ENCODE measurements around the gene MAN1C1.

Gene MAN1C1

GRCh38 chr1:25750923-25751605 lies 134.5 kb downstream of the MAN1C1 start:
- Histone ChIP-seq H3K9ac (ENCODE audit: low read length) (no peak overlapping the region), H3K36me3 (ENCODE audit: control insufficient read depth, low read depth, low read length) (no peaks in the 10 kb centered on the region), H3K27me3 (ENCODE audit: control insufficient read depth, insufficient read depth, low read length) (no peaks in the 10 kb centered on the region), H3K27ac (ENCODE audit: low read length) (no peak overlapping the region), H3K4me1 (ENCODE audit: control insufficient read depth, low read depth, low read length) (peaks cover 13% of the 10 kb centered on the region), H3K9me3 (ENCODE audit: control insufficient read depth, low read depth, low read length) (no peaks in the 10 kb centered on the region), H3K4me3 (ENCODE audit: low read length) (no peak overlapping the region)

GRCh38 chr1:25754470-25755181 lies 138.0 kb downstream of the MAN1C1 start:
- Histone ChIP-seq H3K36me3 (ENCODE audit: control insufficient read depth, low read depth, low read length) (no peaks in the 10 kb centered on the region), H3K27me3 (ENCODE audit: control insufficient read depth, insufficient read depth, low read length) (no peaks in the 10 kb centered on the region), H3K9ac (ENCODE audit: low read length) (no peak overlapping the region), H3K27ac (ENCODE audit: low read length) (no peak overlapping the region), H3K9me3 (ENCODE audit: control insufficient read depth, low read depth, low read length) (no peaks in the 10 kb centered on the region), H3K4me3 (ENCODE audit: low read length) (no peak overlapping the region), H3K4me1 (ENCODE audit: control insufficient read depth, low read depth, low read length) (peaks cover 10% of the 10 kb centered on the region)

- Histone ChIP-seq H3K4me3 (ENCODE audit: low read length) (no peak overlapping the region), H3K9ac (ENCODE audit: low read length) (no peak overlapping the region), H3K27me3 (ENCODE audit: control insufficient read depth, insufficient read depth, low read length) (no peaks in the 10 kb centered on the region)
Measured at GRCh38 chr1:25755475-25756125, 139.0 kb downstream of the MAN1C1 start.

GRCh38 chr1:25756215-25756614 lies 139.6 kb downstream of the MAN1C1 start:
- H3K9ac ChIP-seq (ENCODE audit: low read length), result no peak overlapping the region
- H3K36me3 ChIP-seq (ENCODE audit: control insufficient read depth, low read depth, low read length), result no peaks in the 10 kb centered on the region
- H3K4me3 ChIP-seq (ENCODE audit: low read length), result no peak overlapping the region
- no peaks in the 10 kb centered on the region for H3K27me3 ChIP-seq (ENCODE audit: control insufficient read depth, insufficient read depth, low read length)
- H3K27ac ChIP-seq (ENCODE audit: low read length), result no peak overlapping the region
- peaks cover 10% of the 10 kb centered on the region for H3K4me1 ChIP-seq (ENCODE audit: control insufficient read depth, low read depth, low read length)
- H3K9me3 ChIP-seq (ENCODE audit: control insufficient read depth, low read depth, low read length), result no peaks in the 10 kb centered on the region

More at GRCh38 chr1:25755475-25756125, 139.0 kb downstream of the MAN1C1 start:
- Histone ChIP-seq H3K4me1 (ENCODE audit: control insufficient read depth, low read depth, low read length) (peaks cover 10% of the 10 kb centered on the region), H3K36me3 (ENCODE audit: control insufficient read depth, low read depth, low read length) (no peaks in the 10 kb centered on the region), H3K27ac (ENCODE audit: low read length) (no peak overlapping the region), H3K9me3 (ENCODE audit: control insufficient read depth, low read depth, low read length) (no peaks in the 10 kb centered on the region)

GRCh38 chr1:25757151-25757845 lies 140.7 kb downstream of the MAN1C1 start:
- H3K9ac ChIP-seq (ENCODE audit: low read length), result no peak overlapping the region

GRCh38 chr1:25757846-25758185 lies 141.2 kb downstream of the MAN1C1 start:
- peaks cover 10% of the 10 kb centered on the region for H3K4me1 ChIP-seq (ENCODE audit: control insufficient read depth, low read depth, low read length)
- H3K9me3 ChIP-seq (ENCODE audit: control insufficient read depth, low read depth, low read length), result no peaks in the 10 kb centered on the region
- H3K27ac ChIP-seq (ENCODE audit: low read length), result no peak overlapping the region
- no peaks in the 10 kb centered on the region for H3K27me3 ChIP-seq (ENCODE audit: control insufficient read depth, insufficient read depth, low read length)
- H3K4me3 ChIP-seq (ENCODE audit: low read length), result no peak overlapping the region
- no peak overlapping the region for H3K9ac ChIP-seq (ENCODE audit: low read length)
- H3K36me3 ChIP-seq (ENCODE audit: control insufficient read depth, low read depth, low read length), result no peaks in the 10 kb centered on the region

More at GRCh38 chr1:25757151-25757845, 140.7 kb downstream of the MAN1C1 start:
- Histone ChIP-seq H3K9me3 (ENCODE audit: control insufficient read depth, low read depth, low read length) (no peaks in the 10 kb centered on the region), H3K4me3 (ENCODE audit: low read length) (no peak overlapping the region), H3K4me1 (ENCODE audit: control insufficient read depth, low read depth, low read length) (peaks cover 10% of the 10 kb centered on the region), H3K36me3 (ENCODE audit: control insufficient read depth, low read depth, low read length) (no peaks in the 10 kb centered on the region), H3K27me3 (ENCODE audit: control insufficient read depth, insufficient read depth, low read length) (no peaks in the 10 kb centered on the region), H3K27ac (ENCODE audit: low read length) (no peak overlapping the region)

GRCh38 chr1:25758466-25759070 lies 142.0 kb downstream of the MAN1C1 start:
- no peak overlapping the region for H3K9ac ChIP-seq (ENCODE audit: low read length)
- H3K4me1 ChIP-seq (ENCODE audit: control insufficient read depth, low read depth, low read length), result peaks cover 10% of the 10 kb centered on the region
- H3K9me3 ChIP-seq (ENCODE audit: control insufficient read depth, low read depth, low read length), result no peaks in the 10 kb centered on the region
- H3K27ac ChIP-seq (ENCODE audit: low read length), result no peak overlapping the region
- no peaks in the 10 kb centered on the region for H3K36me3 ChIP-seq (ENCODE audit: control insufficient read depth, low read depth, low read length)
- no peak overlapping the region for H3K4me3 ChIP-seq (ENCODE audit: low read length)
- no peaks in the 10 kb centered on the region for H3K27me3 ChIP-seq (ENCODE audit: control insufficient read depth, insufficient read depth, low read length)

- H3K27me3 ChIP-seq (ENCODE audit: control insufficient read depth, insufficient read depth, low read length), result no peaks in the 10 kb centered on the region
- H3K9me3 ChIP-seq (ENCODE audit: control insufficient read depth, low read depth, low read length), result no peaks in the 10 kb centered on the region
- H3K36me3 ChIP-seq (ENCODE audit: control insufficient read depth, low read depth, low read length), result no peaks in the 10 kb centered on the region
- no peak overlapping the region for H3K4me3 ChIP-seq (ENCODE audit: low read length)
- peaks cover 10% of the 10 kb centered on the region for H3K4me1 ChIP-seq (ENCODE audit: control insufficient read depth, low read depth, low read length)
- no peak overlapping the region for H3K9ac ChIP-seq (ENCODE audit: low read length)
- no peak overlapping the region for H3K27ac ChIP-seq (ENCODE audit: low read length)
Measured at GRCh38 chr1:25760122-25760719, 143.6 kb downstream of the MAN1C1 start.

- H3K27ac ChIP-seq (ENCODE audit: low read length), result no peak overlapping the region
- H3K4me1 ChIP-seq (ENCODE audit: control insufficient read depth, low read depth, low read length), result peaks cover 15% of the 10 kb centered on the region
Measured at GRCh38 chr1:25760871-25761270, 144.3 kb downstream of the MAN1C1 start.

GRCh38 chr1:25763493-25763892 lies 146.9 kb downstream of the MAN1C1 start:
- Histone ChIP-seq H3K36me3 (ENCODE audit: control insufficient read depth, low read depth, low read length) (no peaks in the 10 kb centered on the region), H3K27me3 (ENCODE audit: control insufficient read depth, insufficient read depth, low read length) (no peaks in the 10 kb centered on the region), H3K27ac (ENCODE audit: low read length) (no peak overlapping the region), H3K4me3 (ENCODE audit: low read length) (no peak overlapping the region), H3K9ac (ENCODE audit: low read length) (no peak overlapping the region), H3K4me1 (ENCODE audit: control insufficient read depth, low read depth, low read length) (peaks cover 7% of the 10 kb centered on the region), H3K9me3 (ENCODE audit: control insufficient read depth, low read depth, low read length) (no peaks in the 10 kb centered on the region)

More at GRCh38 chr1:25760871-25761270, 144.3 kb downstream of the MAN1C1 start:
- H3K9me3 ChIP-seq (ENCODE audit: control insufficient read depth, low read depth, low read length), result no peaks in the 10 kb centered on the region
- no peak overlapping the region for H3K4me3 ChIP-seq (ENCODE audit: low read length)
- no peak overlapping the region for H3K9ac ChIP-seq (ENCODE audit: low read length)
- H3K36me3 ChIP-seq (ENCODE audit: control insufficient read depth, low read depth, low read length), result no peaks in the 10 kb centered on the region
- no peaks in the 10 kb centered on the region for H3K27me3 ChIP-seq (ENCODE audit: control insufficient read depth, insufficient read depth, low read length)
